RPMI7951 (cell line): ENCODE measurements around the gene POLR2C. TPM values are rescaled to one million over a fixed set of nuclear protein-coding genes. Genes with fewer than 3 reads are reported as not detected.

Experiments
- DNase-seq: peaks from one replicate; pipeline ENCODE4 v3.0.0-alpha.2; 2012; ENCODE audit warnings: low read depth
- total RNA-seq: library from RNA; depleted of rRNA; stranded (reverse); fragments of >200 nt; shearing (Covaris generic); gene quantifications from 2 replicates; pipeline ENCODE4 v1.2.3, GENCODE V29; 2014

Gene POLR2C
- total RNA-seq, 1 experiment from 2014 or later, result 171 TPM

DNA sequence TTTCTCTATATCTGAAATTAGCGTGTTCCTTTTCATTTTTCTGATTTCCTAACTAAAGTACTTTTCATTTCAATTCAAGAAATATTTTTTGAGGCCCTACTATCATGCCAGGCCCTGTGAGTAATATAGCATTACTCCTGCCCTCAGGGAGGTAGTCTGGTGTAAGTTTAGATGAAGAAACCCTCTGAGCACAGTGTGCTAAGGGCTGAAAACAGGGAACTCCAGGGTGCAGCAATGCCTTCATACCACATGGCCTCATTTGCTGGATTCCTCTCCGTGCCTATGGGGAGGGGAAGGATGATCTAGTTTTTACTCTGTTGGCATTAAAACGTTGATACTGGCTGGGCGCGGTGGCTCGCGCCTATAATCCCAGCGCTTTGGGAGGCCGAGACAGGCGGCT, 10.5 kb upstream of the POLR2C start:
- no peak for DNase-seq

DNA sequence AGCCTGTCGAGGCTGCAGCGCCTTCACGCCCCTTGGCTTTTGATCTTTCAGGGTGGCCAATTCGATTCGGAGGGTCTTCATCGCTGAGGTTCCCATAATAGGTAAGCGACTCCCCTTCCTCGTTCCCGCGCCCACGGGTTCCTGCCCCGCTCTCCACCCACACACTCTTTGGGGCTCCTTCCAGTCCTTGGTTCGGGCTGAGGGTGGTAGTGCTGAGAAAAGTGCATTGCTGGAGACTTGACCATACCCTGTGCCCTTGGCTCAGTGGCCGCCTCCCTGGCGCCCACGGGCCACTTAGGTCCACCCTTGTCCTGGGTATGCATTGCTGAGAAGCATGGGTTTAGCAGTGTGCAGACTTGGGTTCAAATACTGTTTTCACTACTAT, 491 bp downstream of the POLR2C start:
- DNase-seq, result no peak

DNA sequence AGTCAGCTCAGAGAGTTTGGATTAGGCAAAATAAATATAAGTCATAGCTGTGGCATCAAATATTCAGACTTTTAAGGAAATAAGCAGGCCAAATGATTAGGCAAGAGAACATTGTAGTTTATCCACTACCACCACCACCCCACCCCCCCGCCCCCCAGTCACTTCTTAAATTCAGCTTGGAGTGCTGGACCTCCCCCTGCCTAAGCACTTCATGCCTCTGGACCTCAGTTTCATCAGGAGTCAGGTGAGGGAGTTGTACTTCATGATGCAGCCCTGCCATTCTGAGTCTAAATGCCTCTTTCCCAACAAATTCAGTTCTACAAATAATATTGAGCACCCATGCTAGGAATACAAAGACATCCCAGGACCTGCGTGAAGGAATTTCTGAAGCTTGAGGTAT, 2.0 kb downstream of the POLR2C start:
- no peak for DNase-seq

DNA sequence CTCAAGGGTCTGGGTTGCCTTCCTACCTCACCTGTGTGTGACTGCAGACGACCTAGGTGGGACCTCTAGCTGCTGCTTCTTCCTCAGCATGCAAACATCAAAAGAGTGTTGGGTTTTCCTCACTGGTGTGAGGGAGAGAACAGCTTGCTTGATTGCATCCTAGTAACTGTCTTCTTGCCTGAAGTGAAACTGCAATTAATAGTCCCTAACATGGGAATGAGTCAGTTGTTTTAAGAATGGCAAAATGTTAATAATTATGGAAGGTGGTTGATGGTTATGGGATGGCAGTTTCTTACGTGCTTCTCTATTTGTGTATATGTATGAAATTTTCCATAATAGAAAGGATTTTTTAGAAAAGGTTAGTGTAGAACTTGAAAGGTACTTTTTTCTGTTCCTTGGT, 5.9 kb downstream of the POLR2C start:
- DNase-seq, result no peak

DNA sequence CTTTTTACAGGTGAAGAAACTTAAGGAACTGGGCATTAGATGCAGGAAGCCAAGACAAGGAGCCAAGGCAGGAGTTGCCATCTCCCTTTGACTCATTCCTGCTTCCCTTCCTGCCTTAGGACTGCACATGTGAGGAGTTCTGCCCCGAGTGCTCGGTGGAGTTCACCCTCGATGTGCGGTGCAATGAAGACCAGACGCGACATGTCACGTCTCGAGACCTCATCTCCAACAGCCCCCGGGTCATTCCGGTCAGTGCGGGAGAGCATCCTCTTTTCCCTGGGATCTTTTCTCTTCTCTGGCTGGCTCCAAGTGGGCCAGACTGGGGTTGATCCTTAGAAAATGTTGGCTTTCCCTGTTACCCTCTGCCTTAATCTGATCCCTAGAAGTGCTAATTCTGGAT, 6.6 kb downstream of the POLR2C start:
- DNase-seq, result no peak

DNA sequence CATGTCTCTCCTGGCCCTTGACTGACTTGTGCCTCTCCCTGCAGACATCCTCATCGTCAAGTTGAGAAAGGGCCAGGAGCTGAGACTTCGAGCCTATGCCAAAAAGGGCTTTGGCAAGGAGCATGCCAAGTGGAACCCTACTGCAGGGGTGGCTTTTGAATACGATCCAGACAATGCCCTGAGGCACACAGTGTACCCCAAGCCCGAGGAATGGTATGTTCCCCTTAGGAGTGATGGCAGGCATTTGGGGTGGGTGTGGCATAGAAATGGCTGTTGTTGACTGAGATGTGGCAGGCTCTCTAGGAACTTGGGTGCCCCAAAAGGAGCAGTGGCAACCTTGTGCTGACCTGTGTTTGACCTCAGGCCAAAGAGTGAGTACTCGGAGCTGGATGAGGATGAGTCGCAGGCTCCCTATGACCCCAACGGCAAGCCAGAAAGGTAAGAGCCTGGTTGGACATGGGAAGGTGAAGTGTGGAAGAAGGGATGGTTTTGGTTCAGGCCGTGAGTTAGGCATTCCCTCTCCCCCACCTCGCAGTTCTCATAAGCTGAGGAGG, 7.5 kb downstream of the POLR2C start:
- no peak for DNase-seq

DNA sequence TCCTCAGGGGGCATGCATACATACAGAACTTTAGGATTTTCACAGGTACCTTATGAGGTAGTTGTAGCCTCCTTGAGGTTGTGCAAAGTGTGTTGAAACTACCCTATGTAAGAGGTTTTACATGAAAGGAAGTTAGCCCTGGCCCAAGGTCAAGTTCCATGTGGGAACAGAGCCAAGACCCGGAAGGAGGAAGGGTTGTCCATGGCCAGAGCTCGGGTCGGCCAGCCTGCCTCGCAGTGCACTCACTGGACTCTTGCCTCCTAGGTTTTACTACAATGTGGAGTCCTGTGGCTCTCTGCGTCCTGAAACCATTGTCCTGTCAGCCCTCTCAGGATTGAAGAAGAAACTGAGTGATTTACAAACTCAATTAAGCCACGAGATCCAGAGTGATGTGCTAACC, 8.2 kb downstream of the POLR2C start:
- DNase-seq, result no peak

- DNase-seq, result no peak
Measured at GRCh38 chr16:57471209-57471608, 8.7 kb downstream of the POLR2C start.

DNA sequence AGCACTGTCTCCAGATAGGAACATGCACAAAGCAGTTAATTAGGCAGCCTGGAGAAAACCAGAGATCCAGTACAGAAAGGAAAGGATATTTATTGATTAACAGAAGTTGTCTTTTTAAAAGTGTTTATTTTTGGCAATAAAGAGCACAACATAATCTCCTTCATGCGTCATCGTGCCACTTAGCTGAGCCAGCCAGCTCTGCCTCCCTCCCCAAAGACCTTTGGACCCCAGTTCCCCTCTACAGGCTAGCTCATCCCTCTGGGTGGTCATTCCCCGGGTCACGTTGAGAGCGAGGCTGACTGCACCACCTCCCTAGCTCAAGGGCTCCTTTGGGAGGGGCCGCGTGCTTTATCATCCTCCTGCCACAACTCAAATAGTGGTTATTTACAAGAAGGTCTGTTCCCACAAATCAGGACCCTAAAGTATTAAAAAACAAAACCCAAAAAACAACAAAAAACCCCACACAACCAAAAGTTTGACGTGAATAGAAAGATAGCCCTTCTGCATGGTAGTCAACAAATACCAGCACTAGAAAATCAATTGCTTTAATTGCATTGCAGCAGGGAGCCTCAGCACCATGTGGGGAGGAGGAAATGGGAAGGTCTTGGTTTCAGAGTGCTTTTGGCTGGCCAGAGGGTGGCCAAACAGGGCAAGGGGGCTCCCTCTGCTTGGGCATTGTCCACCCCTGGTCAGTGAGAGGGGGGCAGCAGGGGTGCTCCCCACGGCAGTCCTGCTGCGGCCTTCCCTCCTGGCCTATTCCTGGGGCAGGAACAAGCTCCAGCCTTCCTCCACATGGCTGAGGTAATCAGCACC, 9.6 kb downstream of the POLR2C start:
- no peak for DNase-seq

GRCh38 chr16:57472665-57473060, 10.2 kb downstream of the POLR2C start:
- DNase-seq, result no peak

DNA sequence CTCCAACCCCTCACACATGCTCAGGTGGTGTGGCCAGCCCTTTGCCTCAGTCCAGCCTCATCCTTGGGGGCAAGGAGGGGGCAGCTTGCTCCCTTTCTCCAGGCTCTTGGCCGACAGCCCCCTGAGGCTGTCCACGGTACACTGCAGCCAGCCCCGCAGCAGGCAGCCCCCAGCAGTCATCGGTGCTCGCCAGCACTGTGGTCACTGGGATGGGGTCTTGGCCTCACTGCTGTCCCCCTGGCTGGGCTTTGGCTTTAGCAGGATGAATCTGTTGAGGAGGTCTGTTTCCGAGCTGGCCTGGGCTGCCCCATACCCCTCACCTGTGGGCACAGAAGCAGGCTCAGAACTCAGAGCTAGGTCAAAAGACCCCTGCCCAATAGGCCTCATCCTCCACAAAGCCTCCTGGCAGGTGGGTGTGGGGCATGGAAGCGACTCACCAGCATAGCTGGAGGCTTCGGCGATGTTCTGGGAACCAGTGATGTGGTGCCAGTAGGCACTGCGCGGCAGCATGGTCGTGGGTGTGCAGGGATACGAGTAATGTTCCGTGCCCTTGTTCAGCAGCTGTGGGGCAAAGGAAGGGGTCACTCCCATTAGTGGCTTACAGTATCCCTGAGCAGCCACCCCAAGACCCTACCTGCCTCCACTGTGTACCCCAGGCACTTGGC, 10.8 kb downstream of the POLR2C start:
- DNase-seq, result no peak

DNA sequence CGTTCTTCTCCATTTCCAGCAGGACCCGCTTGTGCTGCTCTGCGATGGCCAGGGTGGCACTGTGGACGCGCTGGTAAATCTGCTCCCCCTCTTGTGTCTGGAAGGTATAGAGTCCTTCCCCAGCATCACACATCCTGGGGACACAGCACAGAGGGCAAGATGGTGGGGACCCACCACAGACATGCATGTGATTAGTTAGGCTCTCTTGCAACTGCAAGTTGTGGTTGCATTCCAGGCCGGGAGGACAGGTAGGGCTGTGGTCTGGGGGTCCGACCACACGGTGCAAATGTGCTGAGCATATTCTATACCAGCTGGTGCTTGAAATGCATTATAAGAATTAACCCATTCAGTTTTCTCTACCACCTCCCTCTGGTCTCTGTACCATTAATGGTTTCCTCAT, 11.4 kb downstream of the POLR2C start:
- no peak for DNase-seq

DNA sequence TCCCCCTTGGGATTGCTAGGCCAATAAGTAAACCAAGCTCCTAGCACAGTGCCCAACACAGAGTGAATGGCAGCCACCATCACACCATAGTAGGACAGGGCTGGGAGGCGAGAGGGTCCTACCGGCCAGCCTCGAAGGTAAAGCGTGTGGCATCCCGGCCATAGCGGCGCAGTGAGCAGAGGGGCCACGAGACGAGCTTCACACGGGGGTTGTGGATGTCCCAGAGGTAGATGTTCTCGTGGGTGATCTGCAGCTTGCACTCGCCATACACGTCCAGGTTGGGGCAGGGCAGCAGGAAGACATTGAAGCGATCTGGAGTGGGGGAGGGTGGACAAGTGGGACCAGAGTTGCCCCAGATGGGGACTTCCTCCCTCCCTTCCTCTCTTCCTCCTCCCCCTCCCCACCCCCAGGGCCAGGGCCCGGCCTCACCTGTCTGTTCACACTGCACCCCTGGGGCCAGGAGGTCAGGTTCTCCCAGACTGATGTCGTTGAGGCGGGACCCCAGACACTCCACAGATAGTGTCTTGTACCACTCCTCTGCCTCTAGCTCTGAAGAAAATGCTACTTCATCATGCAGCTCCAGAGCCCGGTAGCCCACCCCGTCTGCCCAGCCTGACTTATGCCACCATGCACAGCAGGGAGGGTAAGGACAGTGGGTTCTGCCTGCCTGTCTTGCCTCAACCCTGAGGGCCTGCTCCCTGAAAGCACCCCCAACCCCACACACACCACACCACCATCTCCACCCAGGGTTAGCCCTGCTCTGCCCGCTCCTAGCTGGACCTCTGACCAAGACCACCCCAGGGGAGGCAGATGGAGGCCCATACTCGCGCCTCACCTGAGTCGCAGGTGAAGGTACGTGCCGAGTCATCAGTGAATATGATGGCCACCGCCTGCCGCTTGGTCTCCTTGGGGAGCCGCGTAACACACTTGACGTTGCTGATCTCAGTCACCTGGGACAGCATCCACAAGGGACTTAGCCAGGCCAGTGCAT, 12.5 kb downstream of the POLR2C start:
- DNase-seq, result no peak

DNA sequence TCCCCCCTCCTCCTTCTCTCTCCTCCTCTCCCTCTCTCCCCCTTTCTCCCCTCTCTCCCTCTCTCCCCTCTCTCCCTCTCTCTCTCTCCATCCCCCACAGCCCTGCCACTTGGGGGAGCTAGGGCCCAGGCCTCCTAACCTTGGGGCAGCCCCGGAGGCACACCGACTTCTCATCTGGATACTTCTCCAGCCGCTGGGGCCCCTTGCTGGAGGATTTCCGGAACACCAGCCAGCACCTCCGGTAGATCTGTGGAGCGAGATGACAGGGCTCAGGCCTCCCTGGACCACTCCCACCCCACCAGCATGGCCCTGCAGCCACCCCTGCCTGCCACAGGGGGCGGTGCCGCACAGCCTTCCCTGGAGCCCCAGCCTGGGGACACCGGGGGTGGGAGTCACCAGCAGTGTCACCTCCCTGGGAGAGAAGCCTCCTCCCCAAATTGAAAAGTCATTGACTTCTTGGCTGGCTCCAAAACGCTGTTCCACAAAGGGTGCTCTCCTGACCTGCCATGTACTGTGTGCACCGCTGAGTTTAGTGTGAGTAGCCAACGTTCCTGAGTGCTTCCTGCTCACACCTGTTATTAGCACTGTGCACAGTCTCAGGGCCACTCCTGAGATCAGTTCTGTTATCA, 13.3 kb downstream of the POLR2C start:
- no peak for DNase-seq

DNA sequence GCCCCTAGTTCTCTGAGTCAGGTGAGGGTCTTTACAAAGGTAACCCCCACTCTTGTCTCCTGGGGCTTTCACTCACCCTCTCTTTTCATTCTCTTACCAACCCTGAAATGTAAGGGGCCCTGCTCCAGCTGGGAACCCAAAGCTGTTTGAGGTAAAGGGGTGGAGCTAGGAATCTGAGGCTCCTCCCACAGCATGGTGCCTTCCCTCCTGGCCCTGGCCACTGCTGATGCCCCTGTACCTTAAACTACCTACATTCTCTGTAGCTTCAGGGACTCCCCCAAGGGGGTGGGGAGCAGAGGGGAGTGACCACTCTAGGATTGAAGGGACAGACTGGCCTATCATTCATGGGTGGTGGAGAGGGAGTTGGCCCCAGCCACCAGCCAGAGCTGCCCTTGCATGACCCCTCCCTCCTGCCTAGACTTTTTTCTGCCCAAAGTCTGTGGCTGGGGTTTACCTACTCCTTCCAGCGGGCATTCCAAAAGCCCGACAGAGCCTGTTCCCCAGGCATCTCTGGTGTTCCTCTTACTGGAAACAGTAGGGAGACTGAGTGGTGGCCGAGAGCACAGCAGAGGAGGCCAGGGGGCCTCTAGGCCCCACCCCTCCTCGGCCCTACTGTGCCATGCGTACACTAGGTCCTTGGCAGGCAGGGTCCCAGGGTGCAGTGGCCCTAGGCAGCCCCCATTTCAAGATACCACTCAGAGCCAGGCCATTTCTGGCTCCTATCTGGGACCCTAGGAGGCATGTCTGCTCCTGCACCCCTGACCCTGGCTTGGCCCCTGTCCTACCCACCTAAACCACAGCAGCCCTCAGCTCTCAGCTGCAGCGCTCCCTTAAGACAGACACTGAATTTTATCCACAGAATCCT, 14.3 kb downstream of the POLR2C start:
- DNase-seq, result no peak

GRCh38 chr16:57477531-57478202, 15.2 kb downstream of the POLR2C start:
- DNase-seq, result no peak

- no peak for DNase-seq
Measured at GRCh38 chr16:57478396-57479204, 16.1 kb downstream of the POLR2C start.

DNA sequence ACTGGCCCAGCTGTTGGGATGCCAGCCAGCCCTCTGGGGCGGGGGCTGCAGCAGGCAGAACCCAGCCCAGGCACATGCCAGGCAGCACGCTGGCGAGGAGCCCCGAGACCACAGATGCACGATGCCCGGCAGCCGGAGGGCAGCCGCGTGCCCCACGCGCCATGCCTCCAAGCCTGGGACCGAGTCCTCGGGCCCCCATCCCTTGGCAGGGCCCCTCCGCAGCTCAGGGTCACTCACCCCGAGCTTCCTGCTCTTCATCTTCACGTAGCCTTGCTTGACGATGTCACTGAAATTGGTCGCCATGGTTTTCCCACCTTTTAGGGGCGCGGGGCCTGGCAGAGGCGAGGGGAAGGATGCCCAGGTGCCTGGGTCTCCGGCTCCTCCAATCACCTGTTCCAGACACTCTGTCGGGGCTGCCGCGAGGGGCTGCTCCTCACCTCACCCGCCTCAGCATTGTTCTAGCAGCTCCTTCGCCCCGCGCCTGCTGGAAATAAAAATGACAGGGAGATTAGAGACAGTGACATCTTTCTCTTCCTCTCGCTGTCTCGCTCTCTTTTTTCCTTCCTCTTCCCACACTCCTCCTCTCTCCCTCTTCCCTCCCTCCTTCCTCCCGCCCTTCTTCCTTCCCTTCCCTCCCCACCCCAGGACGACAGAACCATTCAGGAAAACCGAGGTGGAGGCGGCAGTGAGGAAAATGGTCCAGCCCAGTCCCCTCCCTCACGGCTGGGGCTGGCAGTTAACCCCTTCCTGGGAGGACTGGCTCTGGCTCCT, 16.9 kb downstream of the POLR2C start:
- DNase-seq, result peak; percentile 80
